Activated CD4-positive, alpha-beta memory T cell treated with anti-CD3 and anti-CD28 coated beads, Interleukin-2, amount 10 ng/mL, durations not matched to agents 7 days and 5 days (primary cell): ENCODE data around the gene LEPR. TPM values are rescaled to one million over a fixed set of nuclear protein-coding genes. Genes with fewer than 3 reads are reported as not detected.

ENCODE experiments used
- CTCF ChIA-PET: fragments of 350-600 bp; sonication (Branson Sonifier 250); formaldehyde crosslinking; loops from one replicate; lab custom pipeline; 2021; ENCODE audit warnings: antibody characterized with exemption, inconsistent platforms; lab: Charles Lee
- POLR2A ChIA-PET: fragments of 350-600 bp; sonication (Branson Sonifier 250); formaldehyde crosslinking; loops from one replicate; lab custom pipeline; 2021; ENCODE audit warnings: antibody characterized with exemption; lab: Charles Lee
- DNase-seq: peaks from one replicate; pipeline ENCODE4 v3.0.0-alpha.2; 2020
- H3K27ac Mint-ChIP-seq: one replicate; pipeline ENCODE4 v1.8.0; 2021; ENCODE audit warnings: mild to moderate bottlenecking, mixed read lengths
- H3K27me3 Mint-ChIP-seq: one replicate; pipeline ENCODE4 v1.8.0; 2021; ENCODE audit warnings: mixed read lengths
- H3K36me3 Mint-ChIP-seq: one replicate; pipeline ENCODE4 v1.8.0; 2021; ENCODE audit warnings: low read depth, mixed read lengths
- H3K4me1 Mint-ChIP-seq: one replicate; pipeline ENCODE4 v1.8.0; 2021; ENCODE audit warnings: mixed read lengths
- H3K4me3 Mint-ChIP-seq: one replicate; pipeline ENCODE4 v1.8.0; 2021; ENCODE audit warnings: mild to moderate bottlenecking, mixed read lengths
- H3K9me3 Mint-ChIP-seq: one replicate; pipeline ENCODE4 v1.8.0; 2021; ENCODE audit warnings: mixed read lengths
- total RNA-seq, 2 experiments: library from RNA; stranded (reverse); gene quantifications; one replicate each; pipeline ENCODE4 v1.2.3, GENCODE V29; 2021

LEPR gene
- total RNA-seq, 2 experiments from 2014 or later, result 3.7 to 4.2 TPM

- Mint-ChIP-seq H3K4me1 (peaks cover 89% of the 10 kb centered on the region), H3K27ac (peak overlapping the region; percentile 88), H3K4me3 (no peak overlapping the region), H3K27me3 (no peaks in the 10 kb centered on the region), H3K36me3 (peaks cover 33% of the 10 kb centered on the region), H3K9me3 (no peaks in the 10 kb centered on the region)
- CTCF ChIA-PET, result interaction anchor here (0.8 to 3.8 kb wide), 5 partner anchors 10 to 158 kb away, joined by 3 to 13 read pairs (median 6); partner anchors contain the start of genes LEPR and LEPROT
- POLR2A ChIA-PET, result interaction anchor here (1.0 to 3.5 kb wide), 7 partner anchors 23 to 428 kb away, joined by 3 to 33 read pairs (median 6); partner anchors contain the start of genes AK4, LEPR and LEPROT
- DNase-seq, result no peak
Measured at GRCh38 chr1:65393928-65394327, 26.5 kb upstream of the LEPR start.

GRCh38 chr1:65395887-65396612 lies 24.4 kb upstream of the LEPR start:
- Mint-ChIP-seq H3K9me3 (no peaks in the 10 kb centered on the region), H3K27me3 (no peaks in the 10 kb centered on the region), H3K4me1 (peaks cover 74% of the 10 kb centered on the region), H3K27ac (peak overlapping the region; percentile 60), H3K4me3 (no peak overlapping the region), H3K36me3 (peaks cover 31% of the 10 kb centered on the region)
- ChIA-PET CTCF (interaction anchor here (1.8 kb wide), 1 partner anchor 25 kb away, joined by 7 read pairs; the partner anchor contains the start of genes LEPR and LEPROT), POLR2A (interaction anchor here (4.1 kb wide), 1 partner anchor 23 kb away, joined by 19 read pairs; the partner anchor contains the start of genes LEPR and LEPROT)
- no peak for DNase-seq

GRCh38 chr1:65398083-65398482 lies 22.4 kb upstream of the LEPR start:
- DNase-seq, result no peak
- Mint-ChIP-seq H3K9me3 (no peaks in the 10 kb centered on the region), H3K4me1 (peaks cover 56% of the 10 kb centered on the region), H3K27me3 (no peaks in the 10 kb centered on the region), H3K4me3 (no peak overlapping the region), H3K27ac (no peak overlapping the region), H3K36me3 (peaks cover 17% of the 10 kb centered on the region)
- ChIA-PET POLR2A (interaction anchor here (4.1 kb wide), 1 partner anchor 21 kb away, joined by 19 read pairs; the partner anchor contains the start of genes LEPR and LEPROT), CTCF (no interaction called here)

GRCh38 chr1:65399003-65399402 lies 21.5 kb upstream of the LEPR start:
- CTCF ChIA-PET, result interaction anchor here (0.6 kb wide), 1 partner anchor 576 kb away, joined by 3 read pairs; no protein-coding TSS in a partner anchor
- no peaks in the 10 kb centered on the region for H3K27me3 Mint-ChIP-seq
- no peaks in the 10 kb centered on the region for H3K9me3 Mint-ChIP-seq
- no peak overlapping the region for H3K27ac Mint-ChIP-seq
- peaks cover 48% of the 10 kb centered on the region for H3K4me1 Mint-ChIP-seq
- no peak for DNase-seq
- no peak overlapping the region for H3K4me3 Mint-ChIP-seq
- peaks cover 17% of the 10 kb centered on the region for H3K36me3 Mint-ChIP-seq
- POLR2A ChIA-PET, result interaction anchor here (4.1 kb wide), 1 partner anchor 20 kb away, joined by 19 read pairs; the partner anchor contains the start of genes LEPR and LEPROT

- peaks cover 23% of the 10 kb centered on the region for H3K4me1 Mint-ChIP-seq
- H3K27me3 Mint-ChIP-seq, result no peaks in the 10 kb centered on the region
- CTCF ChIA-PET, result no interaction called here
- no peak overlapping the region for H3K4me3 Mint-ChIP-seq
- DNase-seq, result no peak
- H3K27ac Mint-ChIP-seq, result no peak overlapping the region
- peaks cover 27% of the 10 kb centered on the region for H3K36me3 Mint-ChIP-seq
- POLR2A ChIA-PET, result no interaction called here
- no peaks in the 10 kb centered on the region for H3K9me3 Mint-ChIP-seq
Measured at GRCh38 chr1:65401612-65402011, 18.9 kb upstream of the LEPR start.

GRCh38 chr1:65404941-65405340 lies 15.5 kb upstream of the LEPR start:
- H3K27ac Mint-ChIP-seq, result no peak overlapping the region
- no peak for DNase-seq
- POLR2A ChIA-PET, result interaction anchor here (1.3 kb wide), 1 partner anchor 14 kb away, joined by 4 read pairs; no protein-coding TSS in a partner anchor
- CTCF ChIA-PET, result interaction anchor here (1.8 to 1.9 kb wide), 2 partner anchors 11 to 15 kb away, joined by 5 to 9 read pairs; partner anchors contain the start of genes LEPR and LEPROT
- peaks cover 18% of the 10 kb centered on the region for H3K36me3 Mint-ChIP-seq
- H3K4me1 Mint-ChIP-seq, result no peaks in the 10 kb centered on the region
- H3K9me3 Mint-ChIP-seq, result no peaks in the 10 kb centered on the region
- no peaks in the 10 kb centered on the region for H3K27me3 Mint-ChIP-seq
- no peak overlapping the region for H3K4me3 Mint-ChIP-seq

DNA sequence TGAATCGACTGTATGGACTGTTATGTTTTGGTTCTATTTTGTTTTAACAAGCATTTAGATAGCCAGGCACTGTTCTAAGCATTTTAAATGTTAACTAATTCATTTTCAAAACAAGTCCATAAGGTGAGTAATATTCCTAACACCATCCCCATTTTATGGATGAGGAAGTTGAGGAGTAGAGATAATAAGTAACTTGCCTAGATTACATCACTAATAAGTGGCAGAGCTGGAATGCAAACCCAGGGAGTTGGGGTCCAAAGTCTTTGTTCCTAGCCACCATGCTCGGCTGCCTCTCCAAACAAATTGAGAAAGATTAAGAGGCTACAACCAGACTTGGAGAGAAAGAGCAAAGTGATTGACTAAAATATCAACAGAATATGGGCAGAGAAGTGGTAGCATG lies 12.6 kb upstream of the LEPR start:
- CTCF ChIA-PET, result no interaction called here
- POLR2A ChIA-PET, result no interaction called here
- no peak for DNase-seq
- Mint-ChIP-seq H3K4me1 (peaks cover 2% of the 10 kb centered on the region), H3K27me3 (no peaks in the 10 kb centered on the region), H3K36me3 (peaks cover 22% of the 10 kb centered on the region), H3K9me3 (no peaks in the 10 kb centered on the region), H3K4me3 (no peak overlapping the region), H3K27ac (no peak overlapping the region)

- H3K36me3 Mint-ChIP-seq, result peaks cover 24% of the 10 kb centered on the region
- H3K9me3 Mint-ChIP-seq, result no peaks in the 10 kb centered on the region
- no peak overlapping the region for H3K4me3 Mint-ChIP-seq
- POLR2A ChIA-PET, result interaction anchor here (1.0 kb wide), 1 partner anchor 10 kb away, joined by 3 read pairs; no protein-coding TSS in a partner anchor
- CTCF ChIA-PET, result interaction anchor here (1.5 kb wide), 1 partner anchor 11 kb away, joined by 3 read pairs; the partner anchor contains the start of genes LEPR and LEPROT
- no peak overlapping the region for H3K27ac Mint-ChIP-seq
- DNase-seq, result no peak
- no peaks in the 10 kb centered on the region for H3K27me3 Mint-ChIP-seq
- H3K4me1 Mint-ChIP-seq, result peaks cover 2% of the 10 kb centered on the region
Measured at GRCh38 chr1:65409314-65409713, 11.2 kb upstream of the LEPR start.

- ChIA-PET CTCF (interaction anchor here (1.5 kb wide), 1 partner anchor 10 kb away, joined by 3 read pairs; the partner anchor contains the start of genes LEPR and LEPROT), POLR2A (interaction anchor here (1.0 kb wide), 1 partner anchor 9 kb away, joined by 3 read pairs; no protein-coding TSS in a partner anchor)
- Mint-ChIP-seq H3K36me3 (peaks cover 21% of the 10 kb centered on the region), H3K9me3 (no peaks in the 10 kb centered on the region), H3K27me3 (no peaks in the 10 kb centered on the region), H3K4me3 (no peak overlapping the region), H3K4me1 (peaks cover 2% of the 10 kb centered on the region), H3K27ac (no peak overlapping the region)
- DNase-seq, result no peak
Measured at GRCh38 chr1:65409816-65410326, 10.6 kb upstream of the LEPR start.

DNA sequence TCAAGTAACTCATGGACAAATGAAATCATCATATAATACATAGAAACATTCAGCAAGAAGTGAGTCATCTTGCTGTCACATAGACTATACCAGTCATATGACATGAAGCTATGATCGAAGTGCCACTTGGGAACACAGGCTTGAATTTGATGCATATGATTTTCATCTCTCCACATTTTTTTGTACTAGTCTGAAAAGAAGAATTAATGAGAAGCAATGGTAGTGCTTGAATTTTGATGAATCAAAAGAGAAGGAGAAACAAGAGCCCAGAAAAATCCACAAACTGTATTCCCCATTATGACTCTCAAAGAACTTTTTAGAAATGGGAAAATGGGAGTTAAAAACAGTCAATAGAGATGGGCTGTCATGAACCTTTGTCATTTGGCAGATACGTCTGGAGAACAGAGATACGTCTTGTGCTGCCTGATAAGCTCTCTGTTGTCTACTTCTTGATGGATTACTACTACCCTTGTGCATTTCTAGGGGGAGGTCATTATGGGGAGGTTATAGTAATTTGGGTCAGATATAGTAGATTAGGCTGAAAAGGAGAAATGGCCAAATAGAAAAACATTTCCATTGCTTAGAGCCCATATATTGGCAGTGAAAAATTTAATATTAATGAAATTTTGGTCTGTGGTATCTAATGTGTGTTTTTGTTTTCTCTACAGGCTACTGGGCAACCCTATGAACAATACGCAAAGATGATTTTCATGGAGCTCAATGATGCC lies 8.0 kb upstream of the LEPR start:
- peaks cover 2% of the 10 kb centered on the region for H3K4me1 Mint-ChIP-seq
- no peaks in the 10 kb centered on the region for H3K27me3 Mint-ChIP-seq
- no peaks in the 10 kb centered on the region for H3K9me3 Mint-ChIP-seq
- H3K4me3 Mint-ChIP-seq, result no peak overlapping the region
- ChIA-PET POLR2A (no interaction called here), CTCF (interaction anchor here (0.7 kb wide), 1 partner anchor 18 kb away, joined by 3 read pairs; no protein-coding TSS in a partner anchor)
- H3K36me3 Mint-ChIP-seq, result peaks cover 10% of the 10 kb centered on the region
- no peak overlapping the region for H3K27ac Mint-ChIP-seq
- no peak for DNase-seq

DNA sequence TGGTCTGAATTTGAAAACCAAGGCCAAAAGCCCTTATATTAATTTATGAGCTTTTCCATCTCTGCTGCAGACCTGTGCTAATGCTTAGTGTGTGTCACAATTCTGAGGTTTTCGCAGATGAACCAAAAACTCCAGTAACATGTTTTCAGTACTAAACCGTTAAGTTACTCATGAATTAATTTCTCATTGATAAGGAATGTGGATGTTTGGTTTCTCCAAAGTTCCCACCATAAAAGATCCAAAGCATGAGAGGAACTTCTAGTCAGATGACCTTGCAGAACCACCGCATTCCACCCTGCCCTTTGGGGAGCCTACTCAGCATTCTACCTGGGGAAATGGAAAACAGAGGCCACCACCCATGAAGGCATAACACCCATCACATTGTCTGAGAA lies 7.5 kb upstream of the LEPR start:
- Mint-ChIP-seq H3K27me3 (no peaks in the 10 kb centered on the region), H3K36me3 (peaks cover 10% of the 10 kb centered on the region), H3K27ac (no peak overlapping the region), H3K4me1 (peaks cover 4% of the 10 kb centered on the region), H3K4me3 (no peak overlapping the region), H3K9me3 (no peaks in the 10 kb centered on the region)
- CTCF ChIA-PET, result no interaction called here
- POLR2A ChIA-PET, result no interaction called here
- DNase-seq, result no peak

- H3K4me1 Mint-ChIP-seq, result peaks cover 13% of the 10 kb centered on the region
- ChIA-PET CTCF (no interaction called here), POLR2A (no interaction called here)
- DNase-seq, result no peak
- H3K4me3 Mint-ChIP-seq, result no peak overlapping the region
- peaks cover 10% of the 10 kb centered on the region for H3K36me3 Mint-ChIP-seq
- no peak overlapping the region for H3K27ac Mint-ChIP-seq
- H3K9me3 Mint-ChIP-seq, result no peaks in the 10 kb centered on the region
- no peaks in the 10 kb centered on the region for H3K27me3 Mint-ChIP-seq
Measured at GRCh38 chr1:65414538-65414937, 5.9 kb upstream of the LEPR start.
